DMS114 treated with DMSO at 0.1 percent for 48 hours (cell line): ENCODE measurements around the gene CACNA1B.
"Not testable (repeated sequence)": the region's sequence is repeated elsewhere in the genome, so short reads cannot be mapped to it uniquely, and the experiment has no call there.

Experiments used
- DNase-seq: peaks from one replicate; lab custom pipeline; 2025; ENCODE audit not compliant: unreplicated experiment; lab: John Stamatoyannopoulos, UW

CACNA1B gene

DNA sequence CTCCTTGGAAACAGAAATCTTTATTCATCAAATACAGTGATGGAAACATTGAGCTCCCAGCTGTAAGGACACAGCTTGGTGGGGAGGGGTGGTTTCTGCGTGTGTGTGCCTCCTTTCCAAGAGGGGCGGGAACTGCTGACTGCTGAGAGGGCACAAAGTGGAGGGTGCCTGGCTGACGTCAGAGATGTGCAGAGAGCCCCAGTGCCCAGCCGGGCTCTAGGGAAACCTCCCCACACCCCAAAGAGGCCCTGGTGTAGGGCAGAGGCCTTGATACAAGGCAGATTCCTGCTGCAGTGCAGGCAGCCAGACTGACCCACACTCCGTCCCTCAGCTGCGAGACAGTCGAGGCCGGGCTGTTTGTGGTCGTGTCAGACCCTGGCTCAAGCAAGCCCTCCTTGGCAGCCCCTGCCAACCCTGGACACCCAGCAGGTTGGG is 191.0 kb downstream of the CACNA1B start:
- DNase-seq: no peak

DNA sequence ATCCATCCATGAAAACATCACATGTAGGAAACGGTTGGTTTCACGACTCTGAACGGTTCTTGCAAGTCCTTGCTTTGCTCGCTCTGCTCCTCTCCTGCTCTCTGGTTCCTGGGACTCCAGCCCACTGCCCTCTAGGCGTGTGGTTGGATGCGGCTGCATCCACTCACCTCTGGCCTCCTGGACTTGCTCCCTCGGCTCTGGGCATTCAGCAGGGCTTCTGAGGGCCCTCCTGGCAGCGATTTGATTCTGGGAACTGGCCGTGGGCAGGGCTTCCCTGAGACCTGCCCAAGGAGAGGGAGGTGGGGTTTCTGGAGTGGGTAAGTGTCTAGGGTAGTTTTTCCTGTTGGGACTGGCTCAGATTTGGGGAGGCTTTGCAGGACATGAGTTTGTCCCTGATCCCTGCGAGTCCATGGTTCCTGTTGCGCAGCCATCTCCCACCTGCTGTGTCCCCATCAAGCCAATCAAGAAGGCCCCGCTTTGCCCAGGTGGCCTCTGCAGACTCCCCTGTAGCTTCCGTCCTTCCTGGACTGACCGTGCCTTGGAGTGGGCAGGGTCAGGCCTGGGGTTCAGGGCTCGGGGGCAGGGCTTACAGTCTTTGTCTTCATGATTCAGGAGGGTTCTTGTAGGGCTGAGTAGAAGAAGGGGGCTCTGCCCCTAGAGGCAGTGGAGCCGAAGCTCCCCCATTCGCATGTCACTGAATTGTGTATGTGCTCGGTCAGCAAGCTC is 192.3 kb downstream of the CACNA1B start:
- no peak for DNase-seq

GRCh38 chr9:138070815-138071214 is 193.2 kb downstream of the CACNA1B start:
- DNase-seq: no peak

- no peak for DNase-seq
These were observed 193.7 kb downstream of the CACNA1B start for GRCh38 chr9:138071292-138071691.

DNA sequence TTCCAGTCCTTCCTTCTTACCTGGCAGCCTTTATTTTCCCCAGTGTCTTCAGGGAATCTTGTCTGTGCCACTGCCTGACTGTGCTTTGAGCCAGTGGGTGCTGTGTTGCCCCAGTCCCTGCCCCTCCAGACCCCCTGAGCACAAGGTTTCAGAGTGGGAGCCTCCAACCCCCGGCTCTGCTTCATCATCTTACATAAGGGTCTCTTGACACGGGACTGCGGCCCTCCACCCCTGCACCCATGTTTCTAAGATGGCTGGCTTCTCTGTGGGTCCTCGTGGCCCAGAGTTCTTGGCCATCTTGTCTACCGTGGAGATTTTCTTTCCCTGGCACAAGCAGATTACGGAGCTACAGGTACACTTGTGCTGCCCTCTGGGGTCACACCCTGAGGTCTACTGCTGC is 194.1 kb downstream of the CACNA1B start:
- no peak for DNase-seq

DNA sequence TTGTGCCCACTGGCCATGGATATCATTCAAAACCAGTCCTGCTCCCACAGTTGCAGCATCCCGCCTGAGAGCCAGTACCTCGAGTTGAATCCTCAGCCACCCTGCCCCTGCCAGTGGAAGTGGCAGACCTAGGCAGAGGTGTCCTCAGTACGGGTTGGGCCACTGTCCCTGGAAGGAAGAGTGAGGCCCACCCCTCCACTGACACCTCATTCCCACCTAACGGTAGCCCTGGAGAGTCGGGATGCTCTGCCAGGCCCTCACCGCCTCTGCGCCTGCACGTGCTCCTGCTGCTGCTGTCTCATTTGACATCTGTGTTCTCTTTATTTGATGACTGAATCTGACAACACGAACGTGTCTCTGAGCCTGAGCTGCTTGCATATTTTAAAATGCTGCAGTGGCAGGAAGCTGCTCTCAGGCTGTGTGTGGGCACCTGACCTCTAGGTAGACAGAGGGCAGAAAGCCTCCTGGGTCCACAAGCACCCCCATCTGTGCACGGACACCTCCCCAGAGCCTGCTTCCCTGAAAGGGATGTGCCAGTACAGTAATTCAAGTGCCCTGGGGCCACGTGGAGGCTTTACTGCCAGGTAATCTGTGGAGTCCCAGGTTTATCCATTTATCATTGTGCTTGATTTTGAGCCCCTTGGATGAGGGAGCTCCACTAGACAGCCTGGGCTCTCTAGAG is 194.7 kb downstream of the CACNA1B start:
- DNase-seq: no peak

DNA sequence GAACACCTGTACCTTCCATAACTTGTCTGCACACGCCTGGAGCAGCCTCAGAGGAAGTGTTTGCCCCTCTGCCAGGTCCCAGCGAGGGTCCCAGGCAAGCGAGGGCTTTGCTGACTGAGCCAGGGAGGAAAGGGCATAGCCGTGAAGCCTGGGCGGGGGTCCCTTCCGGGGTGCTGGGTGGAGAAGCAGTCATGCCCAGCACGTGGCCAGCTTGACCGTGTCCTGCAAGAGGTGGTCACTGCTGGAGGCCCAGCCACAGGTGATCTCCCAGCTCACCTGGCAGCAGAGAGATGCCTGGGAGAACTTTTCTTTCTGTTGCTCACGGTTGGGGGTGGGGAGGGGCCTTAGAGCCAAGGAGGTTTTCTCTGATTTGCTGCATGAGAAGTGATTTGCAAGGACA is 195.3 kb downstream of the CACNA1B start:
- DNase-seq: no peak

GRCh38 chr9:138073408-138073807 is 195.8 kb downstream of the CACNA1B start:
- no peak for DNase-seq

GRCh38 chr9:138073808-138074207 is 196.2 kb downstream of the CACNA1B start:
- no peak for DNase-seq

- no peak for DNase-seq
These were observed 196.9 kb downstream of the CACNA1B start for GRCh38 chr9:138074516-138074915.

- no peak for DNase-seq
These were observed 197.9 kb downstream of the CACNA1B start for GRCh38 chr9:138075496-138075895.

DNA sequence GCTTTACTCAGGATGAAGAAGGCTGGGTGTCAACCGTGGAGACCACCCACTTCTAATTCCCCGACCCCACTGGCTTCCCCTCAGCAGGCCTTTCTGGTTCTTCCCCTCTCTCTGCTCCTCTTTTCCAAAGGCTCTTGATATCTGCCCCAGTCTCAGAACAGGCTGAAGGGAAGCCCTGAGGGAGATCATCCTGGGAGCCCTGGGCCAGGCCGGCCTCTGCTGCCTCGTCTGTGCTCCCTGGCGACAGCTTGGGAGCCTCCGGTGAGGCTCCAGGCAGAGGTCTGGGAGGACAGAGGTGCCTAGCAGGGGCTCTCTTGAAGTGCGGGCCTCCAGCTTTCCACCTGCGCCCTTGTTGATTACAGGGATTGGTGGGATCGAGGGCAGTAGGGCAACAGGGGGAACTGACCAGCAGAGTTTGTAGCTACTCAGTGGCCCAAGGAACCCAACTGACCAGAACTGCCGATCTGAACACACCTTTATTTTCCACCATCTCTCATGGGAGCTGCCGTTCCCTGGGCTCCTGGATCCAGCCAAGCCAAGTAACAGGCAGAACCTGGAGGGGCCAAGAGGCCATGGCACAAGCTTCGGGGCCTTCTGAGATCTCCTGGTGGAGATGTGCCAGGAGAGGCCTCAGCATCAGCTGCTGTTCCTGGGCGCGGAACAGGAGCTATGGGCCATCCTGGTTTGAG is 198.5 kb downstream of the CACNA1B start:
- no peak for DNase-seq

DNA sequence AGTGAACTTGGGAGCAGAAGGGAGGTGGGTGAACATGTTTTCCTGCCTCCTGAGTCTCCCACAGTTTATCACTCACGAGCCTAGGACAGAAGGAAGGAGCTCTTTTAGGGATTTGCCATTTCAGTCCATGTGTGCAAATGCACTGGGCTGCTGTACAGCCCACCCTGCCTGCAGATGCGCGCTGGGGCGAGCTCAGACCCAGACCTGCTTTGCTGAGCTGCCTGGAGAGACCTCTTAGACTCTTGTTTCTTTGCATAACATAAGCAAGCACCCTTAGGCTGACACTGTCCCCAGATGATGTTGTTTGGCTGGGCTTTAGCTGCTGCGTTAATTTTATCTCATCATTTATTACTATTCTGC is 199.0 kb downstream of the CACNA1B start:
- DNase-seq: no peak

DNA sequence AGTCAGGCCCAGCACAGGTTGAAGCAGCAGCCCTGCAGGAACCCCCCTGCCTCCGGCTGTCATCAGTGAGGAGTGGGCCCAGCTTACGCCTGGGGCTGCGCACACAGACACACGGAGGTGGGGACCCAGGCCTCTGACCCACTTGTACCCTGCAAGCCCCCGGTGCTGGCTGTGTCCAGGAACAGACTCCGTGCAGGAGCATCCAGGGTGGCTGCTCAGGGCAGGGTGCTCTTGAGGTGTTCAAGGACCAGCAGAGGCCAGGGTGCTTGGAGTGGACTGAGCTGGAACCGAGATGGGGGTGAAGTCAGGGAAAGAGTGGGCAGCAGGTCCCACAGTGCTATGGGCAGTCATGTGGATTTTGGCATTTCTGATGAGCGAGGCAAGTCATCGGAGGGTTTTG is 199.5 kb downstream of the CACNA1B start:
- DNase-seq: no peak

- no peak for DNase-seq
These were observed 200.4 kb downstream of the CACNA1B start for GRCh38 chr9:138077898-138078540.

DNA sequence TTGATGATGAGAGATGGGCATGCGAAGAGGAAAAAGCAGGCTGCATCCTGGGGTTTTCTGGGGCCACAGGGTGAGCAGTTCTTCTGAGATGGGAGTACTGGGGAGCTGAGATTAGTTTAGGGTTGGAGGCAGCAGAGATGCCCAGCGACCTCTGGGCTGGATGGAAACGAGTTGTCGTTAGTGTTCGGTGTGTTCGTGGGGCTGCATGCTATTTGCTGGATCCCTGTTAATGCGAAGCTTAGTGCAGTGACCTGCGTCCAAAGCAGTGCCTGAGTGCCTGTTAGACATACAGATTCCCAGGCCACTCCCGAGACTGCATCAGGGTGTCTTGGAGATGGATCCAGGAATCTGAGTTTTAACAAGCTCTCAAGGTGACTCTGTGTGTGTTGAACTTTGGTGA is 201.3 kb downstream of the CACNA1B start:
- DNase-seq: no peak

DNA sequence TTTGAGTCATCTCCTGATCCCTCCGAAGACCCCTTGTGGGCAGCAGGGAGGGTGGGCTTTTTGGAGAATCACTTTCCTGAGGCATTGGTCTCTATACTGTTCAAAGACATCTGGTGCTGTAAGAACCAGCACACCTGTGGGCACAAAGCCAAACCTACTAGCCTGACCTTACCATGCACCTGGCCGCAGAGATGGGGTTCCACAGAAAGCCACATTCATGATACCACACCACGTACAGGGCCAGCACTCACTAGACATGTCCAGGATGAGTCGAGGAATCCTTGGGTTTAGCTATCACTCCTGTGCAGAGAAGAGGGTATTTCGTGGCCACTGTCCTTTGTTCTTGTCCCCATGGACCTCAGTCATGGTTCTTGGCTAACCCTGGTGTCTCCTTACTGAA is 203.4 kb downstream of the CACNA1B start:
- no peak for DNase-seq

DNA sequence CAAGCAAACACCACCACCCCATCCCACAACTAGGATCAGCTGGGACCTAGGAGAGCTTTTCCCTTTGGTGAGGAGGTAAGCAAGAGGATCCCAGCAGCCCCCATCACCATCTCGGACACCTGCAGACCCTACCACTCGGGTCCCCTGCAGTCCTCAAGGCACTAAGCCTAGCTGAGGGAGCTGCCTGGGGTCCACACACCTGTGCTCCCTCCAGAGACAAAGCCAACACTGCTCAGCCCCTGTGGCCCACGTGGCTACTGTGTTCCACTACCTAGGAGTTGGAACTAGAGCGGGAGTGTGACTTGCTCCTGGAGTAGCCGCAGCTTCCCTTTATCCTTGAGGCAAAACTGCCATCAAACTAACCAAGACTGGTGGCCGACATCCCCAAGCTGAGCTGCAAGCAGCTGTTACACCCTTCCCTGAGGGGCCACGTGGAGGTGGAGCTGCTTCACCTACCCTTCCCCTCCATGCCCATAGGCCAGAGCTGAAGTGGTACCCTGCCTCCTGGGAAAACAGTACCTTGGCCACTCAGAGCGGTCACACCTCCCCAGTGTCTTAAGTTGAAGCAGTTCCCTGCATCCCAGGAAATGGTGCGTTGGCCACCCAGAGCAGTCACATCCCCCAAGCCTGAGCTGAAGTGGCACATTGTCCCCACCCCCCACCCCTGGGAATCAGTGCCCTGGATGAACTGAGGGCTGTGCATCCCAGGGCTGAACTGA is 205.5 kb downstream of the CACNA1B start:
- no peak for DNase-seq

DNA sequence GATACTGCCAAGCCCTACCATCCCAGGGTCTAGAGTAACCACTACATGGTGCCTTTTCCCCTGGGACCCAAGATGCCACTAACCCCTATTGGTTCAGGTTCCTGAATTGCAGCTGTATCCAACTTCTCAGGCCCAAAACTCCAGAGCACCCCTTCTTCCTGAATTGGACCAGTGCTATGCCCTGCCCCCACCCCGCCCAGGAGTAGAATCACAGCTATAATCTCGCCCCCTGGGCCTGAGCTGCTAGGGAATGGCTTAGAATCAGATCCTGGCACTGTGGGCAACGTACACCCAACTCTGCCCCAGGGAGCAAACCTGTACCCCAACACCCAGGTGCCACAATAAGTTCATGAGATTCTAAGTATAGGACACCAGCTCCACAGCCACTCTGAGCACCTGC is 206.3 kb downstream of the CACNA1B start:
- no peak for DNase-seq

DNA sequence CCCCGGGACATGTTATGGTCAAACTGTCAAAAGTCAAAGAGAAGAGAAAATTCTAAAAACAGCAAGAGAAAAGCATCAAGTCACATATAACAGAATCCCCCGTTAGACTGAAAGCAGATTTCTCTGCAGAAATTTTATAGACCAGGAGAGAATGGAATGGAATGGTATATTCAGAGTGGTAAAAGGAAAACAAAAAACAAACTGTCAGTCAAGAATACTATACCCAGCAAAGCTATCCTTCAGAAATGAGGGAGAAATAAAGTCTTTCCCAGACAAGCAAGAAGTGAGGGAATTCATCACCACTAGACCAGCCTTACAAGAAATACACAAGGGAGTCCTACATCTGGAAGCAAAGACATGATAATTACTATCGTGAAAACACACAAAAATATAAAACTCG is 208.0 kb downstream of the CACNA1B start:
- DNase-seq: no peak

GRCh38 chr9:138092057-138092456 is 214.5 kb downstream of the CACNA1B start:
- not testable (repeated sequence) for DNase-seq
